ENCODE measurements around the gene SLC26A11.

The SLC26A11 gene

GRCh38 chr17:80204626-80205468, 15.4 kb upstream of the SLC26A11 start:
- TF ChIP-seq, protein P1, sequence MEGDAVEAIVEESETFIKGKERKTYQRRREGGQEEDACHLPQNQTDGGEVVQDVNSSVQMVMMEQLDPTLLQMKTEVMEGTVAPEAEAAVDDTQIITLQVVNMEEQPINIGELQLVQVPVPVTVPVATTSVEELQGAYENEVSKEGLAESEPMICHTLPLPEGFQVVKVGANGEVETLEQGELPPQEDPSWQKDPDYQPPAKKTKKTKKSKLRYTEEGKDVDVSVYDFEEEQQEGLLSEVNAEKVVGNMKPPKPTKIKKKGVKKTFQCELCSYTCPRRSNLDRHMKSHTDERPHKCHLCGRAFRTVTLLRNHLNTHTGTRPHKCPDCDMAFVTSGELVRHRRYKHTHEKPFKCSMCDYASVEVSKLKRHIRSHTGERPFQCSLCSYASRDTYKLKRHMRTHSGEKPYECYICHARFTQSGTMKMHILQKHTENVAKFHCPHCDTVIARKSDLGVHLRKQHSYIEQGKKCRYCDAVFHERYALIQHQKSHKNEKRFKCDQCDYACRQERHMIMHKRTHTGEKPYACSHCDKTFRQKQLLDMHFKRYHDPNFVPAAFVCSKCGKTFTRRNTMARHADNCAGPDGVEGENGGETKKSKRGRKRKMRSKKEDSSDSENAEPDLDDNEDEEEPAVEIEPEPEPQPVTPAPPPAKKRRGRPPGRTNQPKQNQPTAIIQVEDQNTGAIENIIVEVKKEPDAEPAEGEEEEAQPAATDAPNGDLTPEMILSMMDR (conservative IDR thresholded peaks at IDR 0.05; ENCODE audit: low read depth, low read length) = no peak
- H3K4me3 ChIP-seq (ENCODE audit: low read length) = no peak overlapping the region
- no peak for DNase-seq (ENCODE audit: low read depth)

DNA sequence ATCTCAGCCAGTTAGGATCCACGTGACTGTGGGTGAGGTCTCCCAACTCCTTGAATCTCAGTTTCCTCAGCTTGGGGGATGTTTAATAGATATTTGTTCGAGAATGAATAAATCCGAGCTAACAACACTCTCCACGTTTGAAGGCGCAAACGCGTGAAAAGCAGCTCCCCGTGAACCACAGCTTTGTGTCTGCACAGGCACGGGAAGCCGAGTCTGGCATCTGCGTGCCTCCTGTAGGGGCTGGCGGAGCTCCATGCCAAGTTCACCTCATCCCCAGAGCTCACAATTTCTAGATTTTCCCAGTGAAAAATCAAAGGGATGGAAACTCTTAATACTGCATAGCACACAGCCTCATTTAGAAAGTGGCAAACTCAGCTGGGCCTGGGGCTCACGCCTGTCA, 14.4 kb upstream of the SLC26A11 start:
- no peak overlapping the region for H3K4me3 ChIP-seq (ENCODE audit: low read length)
- TF ChIP-seq, protein P1 (conservative IDR thresholded peaks at IDR 0.05; ENCODE audit: low read depth, low read length) = no peak
- DNase-seq (ENCODE audit: low read depth) = no peak

- no peak for DNase-seq (ENCODE audit: low read depth)
- TF ChIP-seq, protein P1 (conservative IDR thresholded peaks at IDR 0.05; ENCODE audit: low read depth, low read length) = no peak
Measured at GRCh38 chr17:80208050-80208449, 12.2 kb upstream of the SLC26A11 start.

DNA sequence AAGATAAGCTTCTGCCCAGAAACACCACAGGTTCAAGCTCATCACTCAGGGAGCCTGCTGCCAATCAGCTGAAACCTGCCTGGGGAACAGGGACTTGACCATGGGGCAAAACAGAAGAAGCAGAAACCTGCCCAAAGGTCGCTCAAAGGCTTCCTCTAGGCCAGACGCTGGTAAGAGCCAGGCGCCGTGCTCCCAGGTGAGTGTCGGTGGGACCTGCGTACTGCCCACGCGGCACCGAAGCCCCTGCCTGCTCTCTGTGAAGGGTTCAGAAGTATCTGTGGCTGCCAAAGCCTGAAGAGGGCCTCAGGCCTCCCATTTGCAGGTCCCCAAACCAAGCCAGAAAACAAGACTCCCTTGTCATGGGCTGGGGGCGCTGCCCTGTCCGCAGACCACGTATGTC, 10.5 kb upstream of the SLC26A11 start:
- DNase-seq (ENCODE audit: low read depth) = no peak
- TF ChIP-seq, protein P1 (conservative IDR thresholded peaks at IDR 0.05; ENCODE audit: low read depth, low read length) = no peak
- no peak overlapping the region for H3K4me3 ChIP-seq (ENCODE audit: low read length)

More at GRCh38 chr17:80208050-80208449, 12.2 kb upstream of the SLC26A11 start:
- no peak overlapping the region for H3K4me3 ChIP-seq (ENCODE audit: low read length)

GRCh38 chr17:80210348-80211108, 9.7 kb upstream of the SLC26A11 start:
- H3K4me3 ChIP-seq (ENCODE audit: low read length) = no peak overlapping the region
- TF ChIP-seq, protein P1 (conservative IDR thresholded peaks at IDR 0.05; ENCODE audit: low read depth, low read length) = no peak
- DNase-seq (ENCODE audit: low read depth) = no peak

DNA sequence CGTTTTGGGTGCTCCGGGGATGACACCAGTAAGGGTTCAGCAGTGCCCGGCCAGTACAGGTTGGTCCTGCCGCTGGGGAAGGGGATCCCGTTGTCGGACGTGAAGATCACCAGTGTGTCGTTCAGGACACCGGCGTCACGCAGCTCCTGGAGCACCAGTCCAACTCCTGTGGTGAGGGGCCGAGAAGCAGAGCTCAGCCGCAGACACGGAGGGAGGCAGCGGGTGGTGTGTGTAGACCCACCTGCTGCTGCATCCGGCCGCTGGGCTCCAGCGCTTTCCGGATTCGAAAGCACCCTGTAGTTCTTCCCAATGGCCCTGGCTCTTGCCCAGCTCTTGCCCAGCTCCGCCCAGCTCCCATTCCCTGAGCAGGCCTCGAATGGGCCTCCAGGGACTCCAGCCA, 8.1 kb upstream of the SLC26A11 start:
- TF ChIP-seq, protein P1 (conservative IDR thresholded peaks at IDR 0.05; ENCODE audit: low read depth, low read length) = no peak
- DNase-seq (ENCODE audit: low read depth) = no peak
- no peak overlapping the region for H3K4me3 ChIP-seq (ENCODE audit: low read length)

Measured in retinal pigment epithelial cell (primary cell).